Panc1 (cell line): ENCODE measurements around the gene IGDCC3.

Source experiments
- POLR2AphosphoS5 ChIP-seq: IDR thresholded peaks from 2 replicates; pipeline ENCODE4 v1.6.1; 2012; ENCODE audit warnings: mild to moderate bottlenecking, low read depth, low read length, moderate library complexity
- TCF7L2 ChIP-seq: IDR thresholded peaks from 2 replicates; pipeline ENCODE4 v1.6.1; 2011; ENCODE audit warnings: mild to moderate bottlenecking, low read depth, low read length, inconsistent platforms

- TF ChIP-seq TCF7L2: no peak
- no peak for TF ChIP-seq POLR2AphosphoS5
These were observed 8.6 kb upstream of the IGDCC3 start for GRCh38 chr15:65386376-65386775.
